K562 (cell line): ENCODE measurements around the gene ATP6V1G2. TPM values are rescaled to one million over a fixed set of nuclear protein-coding genes. Genes with fewer than 3 reads are reported as not detected.
A peak's percentile ranks its signal among the peaks of the same experiment; 100 is the strongest.

ENCODE experiments used
- ATAC-seq: fragments of 200-7000 bp; cut with Tn5 transposase; 3 replicates; pipeline ENCODE4 v1.9.1; 2020; ENCODE audit warnings: moderate library complexity
- BruUV-seq: library from RNA; stranded (reverse); fragments of 400-500 nt; replicated peaks from 2 replicates; lab custom pipeline; 2021; lab: Mats Ljungman, UMichigan
- CTCF ChIA-PET: fragments of 300-600 bp; formaldehyde crosslinking; extraction: SDS; loops from one replicate; lab custom pipeline; 2021; ENCODE audit warnings: low intra/inter-chr PET ratio; lab: Yijun Ruan, JAX
- POLR2A ChIA-PET: fragments of 300-600, 350-650 bp; sonication (Branson Sonifier 250); formaldehyde crosslinking; extraction: SDS; loops from one replicate; lab custom pipeline; 2021; ENCODE audit warnings: antibody characterized with exemption, inconsistent platforms; lab: Yijun Ruan, JAX
- DNase-seq, 4 experiments: peaks; one replicate each; pipeline versions ENCODE4 v3.0.0 to v3.0.0-alpha.2; 2011 to 2018; ENCODE audit warnings: low spot score in 3 of 4, mixed read lengths in 3 of 4; ENCODE audit errors: extremely low read depth in 1 of 4
- FAIRE-seq: peaks from 2 replicates; lab custom pipeline; 2011; peaks lifted over from hg19 to GRCh38; lab: Jason Lieb, UNC
- H2AFZ ChIP-seq: 2 replicates; pipeline ENCODE4 v1.6.0; 2011; ENCODE audit warnings: low read depth, low read length, control low read depth, inconsistent platforms
- H3K27ac ChIP-seq: fragments of 200-600 bp; 3 replicates; pipeline ENCODE4 v1.8.0; 2011; ENCODE audit warnings: low read depth, mild to moderate bottlenecking, control low read depth, inconsistent platforms, low read length, moderate library complexity, mixed read lengths; ENCODE audit errors: extremely low read depth
- H3K27me3 ChIP-seq, 2 experiments: fragments of 300-600 bp in 1 of 2; 2 replicates in 1 of 2; 3 replicates in 1 of 2; pipeline versions ENCODE4 v1.6.0 to v1.8.0; 2011; ENCODE audit warnings: inconsistent platforms in 2 of 2, low read length in 2 of 2, mild to moderate bottlenecking in 1 of 2, mixed read lengths in 1 of 2, moderate library complexity in 1 of 2; ENCODE audit not compliant: control insufficient read depth in 2 of 2, insufficient read depth in 2 of 2
- H3K36me3 ChIP-seq: fragments of 300-600 bp; 3 replicates; pipeline ENCODE4 v1.8.0; 2011; ENCODE audit warnings: mild to moderate bottlenecking, low read length, inconsistent platforms; ENCODE audit not compliant: control insufficient read depth, insufficient read depth
- H3K4me1 ChIP-seq, 2 experiments: fragments of 200-600 bp in 1 of 2; replicated peaks in 1 of 2; 2 replicates in 1 of 2; 3 replicates in 1 of 2; pipeline versions ENCODE4 v1.5.1 to v1.8.0; 2011; ENCODE audit warnings: inconsistent platforms in 2 of 2, low read length in 2 of 2, mild to moderate bottlenecking in 1 of 2, mixed read lengths in 1 of 2, moderate library complexity in 1 of 2; ENCODE audit not compliant: control insufficient read depth in 2 of 2, insufficient read depth in 2 of 2
- H3K4me2 ChIP-seq: 2 replicates; pipeline ENCODE4 v1.6.1; 2011; ENCODE audit warnings: low read length, control low read depth, inconsistent platforms, mixed read lengths; ENCODE audit not compliant: insufficient read depth
- H3K4me3 ChIP-seq: fragments of 200-600 bp; sonication (generic), shearing (Covaris generic); 2 replicates; pipeline ENCODE4 v1.5.1; 2016; ENCODE audit warnings: control low read depth, inconsistent platforms
- H3K79me2 ChIP-seq: fragments of 200-600 bp; 3 replicates; pipeline ENCODE4 v1.8.0; 2011; ENCODE audit warnings: low read length, inconsistent platforms; ENCODE audit not compliant: control insufficient read depth, insufficient read depth
- H3K9ac ChIP-seq, 2 experiments: 2 replicates each; pipeline versions ENCODE4 v1.6.0 to v1.6.1; 2011; ENCODE audit warnings: low read depth in 2 of 2, low read length in 2 of 2, control low read depth in 1 of 2, inconsistent platforms in 1 of 2, mild to moderate bottlenecking in 1 of 2, mixed read lengths in 1 of 2; ENCODE audit not compliant: insufficient read depth in 1 of 2
- H3K9me1 ChIP-seq: one replicate; pipeline ENCODE4 v1.6.0; 2011; ENCODE audit warnings: inconsistent platforms, mild to moderate bottlenecking, low read length, moderate library complexity; ENCODE audit not compliant: control insufficient read depth, insufficient read depth
- H3K9me3 ChIP-seq: replicated peaks from 2 replicates; pipeline ENCODE4 v1.5.1; 2011; ENCODE audit warnings: low read depth, low read length, inconsistent platforms; ENCODE audit not compliant: control insufficient read depth, insufficient read depth
- H4K20me1 ChIP-seq: replicated peaks from 2 replicates; pipeline ENCODE4 v1.6.1; 2011; ENCODE audit warnings: low read length, inconsistent platforms, mixed read lengths; ENCODE audit not compliant: control insufficient read depth, insufficient read depth
- FOXK1 ChIP-seq: sonication (generic); formaldehyde crosslinking; IDR thresholded peaks from 2 replicates; pipeline ENCODE4 v1.8.0; 2022; ENCODE audit warnings: missing genetic modification reagents, mild to moderate bottlenecking, borderline replicate concordance
- NR4A1 ChIP-seq, 2 experiments: fragments of 250-450 bp in 1 of 2; fragments of 450-650 bp in 1 of 2; sonication (Bioruptor Pico) in 1 of 2; IDR thresholded peaks; 2 replicates each; pipeline versions ENCODE4 v1.4.0 to v1.6.1; 2016 to 2020; ENCODE audit warnings: mild to moderate bottlenecking in 2 of 2, missing compliant biosample characterization in 1 of 2, missing genetic modification characterization in 1 of 2, moderate library complexity in 1 of 2
- POLR2A ChIP-seq: fragments of 450-650 bp; conservative IDR thresholded peaks from 2 replicates; pipeline ENCODE4 v1.6.1; 2016
- POLR2AphosphoS5 ChIP-seq: IDR thresholded peaks from 2 replicates; pipeline ENCODE4 v1.6.1; 2011; ENCODE audit warnings: mild to moderate bottlenecking, low read depth, low read length, moderate library complexity; ENCODE audit not compliant: control insufficient read depth, insufficient read depth
- RBFOX2 ChIP-seq: fragments of 200-400 bp; formaldehyde crosslinking; IDR thresholded peaks from 2 replicates; pipeline ENCODE4 v1.6.1; 2017; ENCODE audit warnings: low read depth, mild to moderate bottlenecking, low read length, moderate library complexity
- SUPT5H ChIP-seq: fragments of 450-650 bp; IDR thresholded peaks from 2 replicates; pipeline ENCODE4 v1.6.1; 2016
- TEAD1 ChIP-seq, 2 experiments: fragments of 450-650 bp in 1 of 2; sonication (generic) in 1 of 2; formaldehyde crosslinking; IDR thresholded peaks; 2 replicates each; pipeline versions ENCODE4 v1.4.0 to v1.8.0; 2020 to 2022; ENCODE audit warnings: mild to moderate bottlenecking in 2 of 2, missing genetic modification reagents in 1 of 2
- WGBS: fragments of 100-300 bp; shearing (Covaris generic); methylation state at CpG from one replicate; pipeline ENCODE4 v1.1.6; 2016; ENCODE audit warnings: low coverage, mixed read lengths; ENCODE audit not compliant: insufficient coverage; ENCODE audit errors: missing lambda C conversion rate; 5-methylcytosine and 5-hydroxymethylcytosine counted together
- in situ Hi-C: fragments of 300-500 bp; cut with MboI; formaldehyde crosslinking; loops from 4 replicates; pipeline ENCODE4 v1.15.0; 2018; ENCODE audit warnings: inconsistent platforms, mixed read lengths
- intact Hi-C: fragments of 100-400 bp; cut with micrococcal nuclease; formaldehyde crosslinking; loops from 2 replicates; pipeline ENCODE4 v1.14.2; 2022
- polyA plus RNA-seq, 8 experiments: library from polyadenylated mRNA; depleted of rRNA in 4 of 8; stranded (reverse) in 5 of 8; unstranded in 3 of 8; fragments of >200 nt; fragmentation: Nextera tagmentation in 2 of 8; fragmentation: Illumina TruSeq in 1 of 8; extraction: Ambion mirVana in 2 of 8; extraction: Trizol in 1 of 8; gene quantifications; 2 replicates each; pipeline versions ENCODE4 v1.2.1 to v1.2.3, GENCODE V29; 2011 to 2014; ENCODE audit warnings: inconsistent platforms in 1 of 8, missing spikeins in 1 of 8
- total RNA-seq, 7 experiments: library from RNA; depleted of rRNA in 6 of 7; stranded (reverse); fragments of >200 nt in 6 of 7; fragmentation: Illumina TruSeq in 2 of 7; extraction: Trizol in 2 of 7; gene quantifications; 2 replicates each; pipeline versions ENCODE4 v1.2.1 to v1.2.3, GENCODE V29; 2011 to 2021; ENCODE audit warnings: low replicate concordance in 1 of 7
- TF ChIP-seq, protein P1 (sequence below): fragments of 250-450 bp; sonication (Bioruptor Pico); IDR thresholded peaks from 2 replicates; pipeline ENCODE4 v1.5.0; 2022; ENCODE audit warnings: mild to moderate bottlenecking
- TF ChIP-seq, protein P2 (sequence below): sonication (generic); formaldehyde crosslinking; IDR thresholded peaks from 2 replicates; pipeline ENCODE4 v1.8.0; 2022; ENCODE audit warnings: mild to moderate bottlenecking, missing genetic modification reagents
- TF ChIP-seq, protein P3 (sequence below): fragments of 450-650 bp; formaldehyde crosslinking; IDR thresholded peaks from 2 replicates; pipeline ENCODE4 v1.4.0; 2022; ENCODE audit warnings: missing genetic modification characterization
- TF ChIP-seq, protein P4 (sequence below): fragments of 250-450 bp; sonication (Bioruptor Pico); IDR thresholded peaks from 2 replicates; pipeline ENCODE4 v1.9.0; 2021; ENCODE audit warnings: mild to moderate bottlenecking, inconsistent platforms
- TF ChIP-seq, protein P5 (sequence below): fragments of 450-650 bp; formaldehyde crosslinking; IDR thresholded peaks from 2 replicates; pipeline ENCODE4 v1.4.0; 2020; ENCODE audit warnings: mild to moderate bottlenecking, mixed read lengths

ATP6V1G2 gene
- total and polyA plus RNA-seq, 9 of the 15 experiments (the other 6 are each of a cell fraction or from before 2014, with no cell fraction given): 0.14 to 1.5 (median 0.33) TPM

DNA sequence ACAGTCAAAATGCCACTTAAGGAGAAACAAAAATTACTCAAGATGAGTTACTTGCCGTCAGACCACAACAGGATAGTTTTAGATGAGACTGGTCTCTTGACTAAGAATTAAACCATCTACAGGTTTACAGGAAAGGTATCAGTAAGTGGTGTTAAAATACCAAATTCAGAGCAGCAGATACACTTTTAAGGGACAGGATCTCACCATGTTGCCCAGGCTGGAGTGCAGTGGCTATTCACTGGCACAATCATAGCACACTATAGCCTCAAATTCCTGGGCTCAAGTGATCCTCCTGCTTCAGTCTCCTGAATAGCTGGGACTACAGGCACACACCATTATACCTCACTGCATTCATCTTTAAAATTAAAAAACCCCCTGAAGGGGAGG, 13.0 kb downstream of the ATP6V1G2 start:
- intact Hi-C loops (no loop called here), in situ Hi-C loops (loop anchor here (5.0 to 25.0 kb wide), 2 partner anchors 36 to 1429 kb away; partner anchors contain the start of genes BRD2, HLA-DMA and MICB)
- Histone ChIP-seq H3K79me2 (peaks cover 53% of the 10 kb centered on the region), H3K27ac (no peak overlapping the region), H3K36me3 (peaks cover 90% of the 10 kb centered on the region), H3K4me3 (no peak overlapping the region), H3K4me2 (no peak overlapping the region), H3K9me1 (peaks cover 6% of the 10 kb centered on the region), H3K4me1 (peaks cover 0 to 17% of the 10 kb centered on the region in 2 experiments; a peak in 3 of 5 replicates), H3K9me3 (no peaks in the 10 kb centered on the region), H3K9ac (no peak overlapping the region), H3K27me3 (no peaks in the 10 kb centered on the region)
- POLR2A ChIA-PET: interaction anchor here (1.0 to 1.5 kb wide), 3 partner anchors 11 to 16 kb away, joined by 3 to 5 read pairs (median 4); partner anchors contain the start of gene NFKBIL1
- FAIRE-seq: no peak
- no peak for ATAC-seq
- 84% methylated on average over 1 of the region's 1 CpG for WGBS
- DNase-seq: no peak
- BruUV-seq: no TSS peak
- no peak for TF ChIP-seq NR4A1 (CRISPR knock-in tag; IDR thresholded peaks at IDR 0.05)
- TF ChIP-seq NR4A1 (tag; IDR thresholded peaks at IDR 0.05): no peak
- TF ChIP-seq, protein P1, sequence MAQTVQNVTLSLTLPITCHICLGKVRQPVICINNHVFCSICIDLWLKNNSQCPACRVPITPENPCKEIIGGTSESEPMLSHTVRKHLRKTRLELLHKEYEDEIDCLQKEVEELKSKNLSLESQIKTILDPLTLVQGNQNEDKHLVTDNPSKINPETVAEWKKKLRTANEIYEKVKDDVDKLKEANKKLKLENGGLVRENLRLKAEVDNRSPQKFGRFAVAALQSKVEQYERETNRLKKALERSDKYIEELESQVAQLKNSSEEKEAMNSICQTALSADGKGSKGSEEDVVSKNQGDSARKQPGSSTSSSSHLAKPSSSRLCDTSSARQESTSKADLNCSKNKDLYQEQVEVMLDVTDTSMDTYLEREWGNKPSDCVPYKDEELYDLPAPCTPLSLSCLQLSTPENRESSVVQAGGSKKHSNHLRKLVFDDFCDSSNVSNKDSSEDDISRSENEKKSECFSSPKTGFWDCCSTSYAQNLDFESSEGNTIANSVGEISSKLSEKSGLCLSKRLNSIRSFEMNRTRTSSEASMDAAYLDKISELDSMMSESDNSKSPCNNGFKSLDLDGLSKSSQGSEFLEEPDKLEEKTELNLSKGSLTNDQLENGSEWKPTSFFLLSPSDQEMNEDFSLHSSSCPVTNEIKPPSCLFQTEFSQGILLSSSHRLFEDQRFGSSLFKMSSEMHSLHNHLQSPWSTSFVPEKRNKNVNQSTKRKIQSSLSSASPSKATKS (CRISPR knock-in tag): no peak
- 0 out of 2 replicates have a peak, but pooled peaks have one; percentile 20 for TF ChIP-seq SUPT5H
- TF ChIP-seq POLR2A: peak; percentile 41; the same call in 1 of the 2 replicates
- 0 out of 2 replicates have a peak, but pooled peaks have one; percentile 10 for TF ChIP-seq FOXK1 (CRISPR knock-in tag)
- TF ChIP-seq, protein P2, sequence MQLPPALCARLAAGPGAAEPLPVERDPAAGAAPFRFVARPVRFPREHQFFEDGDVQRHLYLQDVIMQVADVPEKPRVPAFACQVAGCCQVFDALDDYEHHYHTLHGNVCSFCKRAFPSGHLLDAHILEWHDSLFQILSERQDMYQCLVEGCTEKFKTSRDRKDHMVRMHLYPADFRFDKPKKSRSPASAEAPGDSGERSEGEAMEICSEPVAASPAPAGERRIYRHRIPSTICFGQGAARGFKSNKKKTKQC (CRISPR knock-in tag): no peak
- TF ChIP-seq POLR2AphosphoS5: peak; percentile 52; the same call in 1 of the 2 replicates
- 0 out of 4 replicates have a peak, but pooled peaks of 1 of the 2 experiments have one; percentile 2 for TF ChIP-seq TEAD1 (CRISPR knock-in tag; IDR thresholded peaks at IDR 0.05)
- TF ChIP-seq, protein P3, sequence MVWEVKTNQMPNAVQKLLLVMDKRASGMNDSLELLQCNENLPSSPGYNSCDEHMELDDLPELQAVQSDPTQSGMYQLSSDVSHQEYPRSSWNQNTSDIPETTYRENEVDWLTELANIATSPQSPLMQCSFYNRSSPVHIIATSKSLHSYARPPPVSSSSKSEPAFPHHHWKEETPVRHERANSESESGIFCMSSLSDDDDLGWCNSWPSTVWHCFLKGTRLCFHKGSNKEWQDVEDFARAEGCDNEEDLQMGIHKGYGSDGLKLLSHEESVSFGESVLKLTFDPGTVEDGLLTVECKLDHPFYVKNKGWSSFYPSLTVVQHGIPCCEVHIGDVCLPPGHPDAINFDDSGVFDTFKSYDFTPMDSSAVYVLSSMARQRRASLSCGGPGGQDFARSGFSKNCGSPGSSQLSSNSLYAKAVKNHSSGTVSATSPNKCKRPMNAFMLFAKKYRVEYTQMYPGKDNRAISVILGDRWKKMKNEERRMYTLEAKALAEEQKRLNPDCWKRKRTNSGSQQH (CRISPR knock-in tag): 0 out of 2 replicates have a peak, but pooled peaks have one; percentile 22
- peak; percentile 58 for TF ChIP-seq RBFOX2
- TF ChIP-seq, protein P4, sequence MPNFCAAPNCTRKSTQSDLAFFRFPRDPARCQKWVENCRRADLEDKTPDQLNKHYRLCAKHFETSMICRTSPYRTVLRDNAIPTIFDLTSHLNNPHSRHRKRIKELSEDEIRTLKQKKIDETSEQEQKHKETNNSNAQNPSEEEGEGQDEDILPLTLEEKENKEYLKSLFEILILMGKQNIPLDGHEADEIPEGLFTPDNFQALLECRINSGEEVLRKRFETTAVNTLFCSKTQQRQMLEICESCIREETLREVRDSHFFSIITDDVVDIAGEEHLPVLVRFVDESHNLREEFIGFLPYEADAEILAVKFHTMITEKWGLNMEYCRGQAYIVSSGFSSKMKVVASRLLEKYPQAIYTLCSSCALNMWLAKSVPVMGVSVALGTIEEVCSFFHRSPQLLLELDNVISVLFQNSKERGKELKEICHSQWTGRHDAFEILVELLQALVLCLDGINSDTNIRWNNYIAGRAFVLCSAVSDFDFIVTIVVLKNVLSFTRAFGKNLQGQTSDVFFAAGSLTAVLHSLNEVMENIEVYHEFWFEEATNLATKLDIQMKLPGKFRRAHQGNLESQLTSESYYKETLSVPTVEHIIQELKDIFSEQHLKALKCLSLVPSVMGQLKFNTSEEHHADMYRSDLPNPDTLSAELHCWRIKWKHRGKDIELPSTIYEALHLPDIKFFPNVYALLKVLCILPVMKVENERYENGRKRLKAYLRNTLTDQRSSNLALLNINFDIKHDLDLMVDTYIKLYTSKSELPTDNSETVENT: no peak
- TF ChIP-seq, protein P5, sequence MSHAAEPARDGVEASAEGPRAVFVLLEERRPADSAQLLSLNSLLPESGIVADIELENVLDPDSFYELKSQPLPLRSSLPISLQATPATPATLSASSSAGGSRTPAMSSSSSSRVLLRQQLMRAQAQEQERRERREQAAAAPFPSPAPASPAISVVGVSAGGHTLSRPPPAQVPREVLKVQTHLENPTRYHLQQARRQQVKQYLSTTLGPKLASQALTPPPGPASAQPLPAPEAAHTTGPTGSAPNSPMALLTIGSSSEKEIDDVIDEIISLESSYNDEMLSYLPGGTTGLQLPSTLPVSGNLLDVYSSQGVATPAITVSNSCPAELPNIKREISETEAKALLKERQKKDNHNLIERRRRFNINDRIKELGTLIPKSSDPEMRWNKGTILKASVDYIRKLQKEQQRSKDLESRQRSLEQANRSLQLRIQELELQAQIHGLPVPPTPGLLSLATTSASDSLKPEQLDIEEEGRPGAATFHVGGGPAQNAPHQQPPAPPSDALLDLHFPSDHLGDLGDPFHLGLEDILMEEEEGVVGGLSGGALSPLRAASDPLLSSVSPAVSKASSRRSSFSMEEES (CRISPR knock-in tag): no peak
- TF ChIP-seq, all 486 proteins: peak for 7
- Histone ChIP-seq H2AFZ (no peak overlapping the region), H4K20me1 (peaks cover 43% of the 10 kb centered on the region)
- CTCF ChIA-PET: no interaction called here
